GM12878 (cell line): ENCODE measurements around the gene NECAB3. TPM values are rescaled to one million over a fixed set of nuclear protein-coding genes. Genes with fewer than 3 reads are reported as not detected.
A peak's percentile ranks its signal among the peaks of the same experiment; 100 is the strongest.

Source experiments
- ATF7 ChIP-seq: fragments of 450-650 bp; IDR thresholded peaks from 2 replicates; pipeline ENCODE4 v1.6.1; 2016; ENCODE audit warnings: low read depth, mild to moderate bottlenecking
- EED ChIP-seq: sonication (generic); IDR thresholded peaks from 2 replicates; pipeline ENCODE4 v1.6.1; 2016; ENCODE audit warnings: antibody characterized with exemption, low read depth
- EZH2 ChIP-seq: IDR thresholded peaks from 2 replicates; pipeline ENCODE4 v1.6.1; 2012; ENCODE audit warnings: low read depth, mild to moderate bottlenecking, control low read depth, inconsistent platforms, low read length, borderline replicate concordance; ENCODE audit not compliant: control insufficient read depth
- FOXK2 ChIP-seq: fragments of 450-650 bp; IDR thresholded peaks from 2 replicates; pipeline ENCODE4 v1.6.1; 2017; ENCODE audit warnings: mild to moderate bottlenecking, moderate library complexity
- GABPA ChIP-seq: IDR thresholded peaks from 2 replicates; pipeline ENCODE4 v1.6.1; 2014; ENCODE audit warnings: antibody characterized with exemption, low read depth, mild to moderate bottlenecking, inconsistent platforms
- HCFC1 ChIP-seq: fragments of 150-350 bp; IDR thresholded peaks from 2 replicates; pipeline ENCODE4 v1.6.1; 2014; ENCODE audit warnings: low read length
- HDAC6 ChIP-seq: fragments of 200-600 bp; sonication (generic); IDR thresholded peaks from one replicate; pipeline ENCODE4 v1.8.0; 2017; ENCODE audit warnings: antibody characterized with exemption; ENCODE audit not compliant: unreplicated experiment
- HDGF ChIP-seq: fragments of 450-650 bp; IDR thresholded peaks from 2 replicates; pipeline ENCODE4 v1.6.1; 2016; ENCODE audit warnings: antibody characterized with exemption
- IKZF1 ChIP-seq: fragments of 450-650 bp; conservative IDR thresholded peaks from 2 replicates; pipeline ENCODE4 v1.6.1; 2017; ENCODE audit warnings: antibody characterized with exemption, mild to moderate bottlenecking
- JUNB ChIP-seq: IDR thresholded peaks from 2 replicates; pipeline ENCODE4 v1.6.1; 2016; ENCODE audit warnings: antibody characterized with exemption, mild to moderate bottlenecking
- NBN ChIP-seq: fragments of 450-650 bp; IDR thresholded peaks from 2 replicates; pipeline ENCODE4 v1.6.1; 2016
- NR2C1 ChIP-seq: fragments of 450-650 bp; IDR thresholded peaks from 2 replicates; pipeline ENCODE4 v1.6.1; 2017; ENCODE audit warnings: antibody characterized with exemption, mild to moderate bottlenecking, moderate library complexity
- PBX3 ChIP-seq: IDR thresholded peaks from 2 replicates; pipeline ENCODE4 v1.6.1; 2011; ENCODE audit warnings: mild to moderate bottlenecking, low read depth, low read length, moderate library complexity; ENCODE audit not compliant: insufficient replicate concordance
- RB1 ChIP-seq: fragments of 450-650 bp; formaldehyde crosslinking; IDR thresholded peaks from 2 replicates; pipeline ENCODE4 v1.6.1; 2017; ENCODE audit warnings: mild to moderate bottlenecking, borderline replicate concordance
- RCOR1 ChIP-seq: conservative IDR thresholded peaks from 2 replicates; pipeline ENCODE4 v1.6.1; 2012; ENCODE audit warnings: low read depth, low read length, improper control_type of control experiment
- SIN3A ChIP-seq: IDR thresholded peaks from 2 replicates; pipeline ENCODE4 v1.6.1; 2012; ENCODE audit warnings: low read depth, low read length, improper control_type of control experiment
- TARDBP ChIP-seq: IDR thresholded peaks from 2 replicates; pipeline ENCODE4 v1.6.1; 2016; ENCODE audit warnings: borderline replicate concordance
- TCF7 ChIP-seq: IDR thresholded peaks from 2 replicates; pipeline ENCODE4 v1.6.1; 2014; ENCODE audit warnings: antibody characterized with exemption, borderline replicate concordance
- ZBTB33 ChIP-seq: fragments of 450-650 bp; IDR thresholded peaks from 2 replicates; pipeline ENCODE4 v1.6.1; 2017; ENCODE audit warnings: mild to moderate bottlenecking
- ZBTB40 ChIP-seq: fragments of 450-650 bp; IDR thresholded peaks from 2 replicates; pipeline ENCODE4 v1.6.1; 2016; ENCODE audit warnings: mild to moderate bottlenecking, moderate library complexity, borderline replicate concordance
- ZNF217 ChIP-seq: fragments of 450-650 bp; IDR thresholded peaks from 2 replicates; pipeline ENCODE4 v1.6.1; 2017; ENCODE audit warnings: antibody characterized with exemption, mild to moderate bottlenecking
- ZNF622 ChIP-seq: fragments of 450-650 bp; IDR thresholded peaks from 2 replicates; pipeline ENCODE4 v1.6.1; 2017; ENCODE audit warnings: mild to moderate bottlenecking, inconsistent platforms
- polyA plus RNA-seq, 11 experiments: library from polyadenylated mRNA; depleted of rRNA in 4 of 11; unstranded in 6 of 11; stranded (reverse) in 5 of 11; fragments of >200 nt; fragmentation: Nextera tagmentation in 4 of 11; fragmentation: Illumina TruSeq in 1 of 11; extraction: Ambion mirVana in 4 of 11; extraction: Trizol in 1 of 11; gene quantifications; 1 replicate in 1 of 11; 2 replicates in 10 of 11; pipeline versions ENCODE4 v1.2.1 to v1.2.3, GENCODE V29; 2011 to 2016; ENCODE audit warnings: inconsistent platforms in 2 of 11, missing spikeins in 2 of 11, low read depth in 1 of 11
- total RNA-seq, 4 experiments: library from RNA; depleted of rRNA in 3 of 4; stranded (reverse); fragments of >200 nt in 3 of 4; fragmentation: Illumina TruSeq in 1 of 4; extraction: Trizol in 1 of 4; gene quantifications; 2 replicates each; pipeline versions ENCODE4 v1.2.1 to v1.2.3, GENCODE V29; 2013 to 2021
- TF ChIP-seq, protein P1 (sequence below): IDR thresholded peaks from 2 replicates; pipeline ENCODE4 v1.6.1; 2011; ENCODE audit warnings: borderline replicate concordance, low read depth, mild to moderate bottlenecking, moderate library complexity, mixed read lengths, low read length; ENCODE audit not compliant: insufficient read depth; ENCODE audit errors: extremely low read length

NECAB3 gene
- total and polyA plus RNA-seq, 10 of the 15 experiments (the other 5 are each of a cell fraction or from before 2014, with no cell fraction given): 0.21 to 17.0 (median 7.2) TPM

DNA sequence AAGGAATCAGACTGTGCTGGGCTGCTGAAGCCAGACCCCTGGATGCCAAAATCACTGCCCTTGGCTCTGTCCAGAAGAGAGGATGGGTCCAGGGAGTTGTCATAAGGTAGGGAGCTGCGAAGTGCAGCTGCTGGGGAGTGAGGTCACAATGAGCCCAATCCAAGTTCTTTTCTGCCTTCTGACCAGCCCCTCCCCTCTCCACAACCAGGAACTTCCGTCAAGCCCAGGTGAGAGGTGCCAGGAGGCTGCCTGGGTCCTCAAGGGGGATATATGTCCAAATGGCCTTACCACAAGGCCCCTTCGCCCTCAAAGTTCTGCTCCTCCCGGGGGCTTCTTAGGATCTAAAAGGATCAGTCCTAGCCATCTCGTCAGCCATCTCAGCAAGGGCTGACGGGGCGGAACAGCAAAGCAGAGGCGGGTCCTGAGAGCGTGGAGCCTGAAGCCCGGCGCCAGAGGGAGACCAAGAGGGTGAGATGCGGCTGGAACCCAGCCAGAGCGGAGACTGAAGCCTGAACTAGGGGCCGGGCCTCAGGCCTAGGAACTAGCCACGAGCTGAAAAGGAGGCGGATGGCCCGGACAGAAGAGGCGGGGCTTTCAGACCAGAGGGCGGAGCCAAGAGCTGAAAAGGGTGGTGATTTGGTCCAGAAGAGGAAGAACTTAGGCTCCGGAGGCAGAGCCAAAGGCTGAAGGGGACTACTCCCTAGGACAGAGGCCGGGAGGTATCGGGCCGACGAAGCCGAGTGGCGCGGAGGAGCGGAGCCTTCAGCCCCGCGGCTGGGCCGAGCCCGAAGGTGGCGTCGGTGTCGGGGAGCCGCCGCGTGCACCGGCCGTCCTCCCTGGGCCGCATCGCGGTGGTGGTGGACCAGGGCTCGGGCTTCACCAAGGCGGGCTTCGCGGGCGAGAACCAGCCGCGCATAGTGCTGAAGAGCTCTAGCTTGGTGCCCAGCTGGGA is 7.7 kb downstream of the NECAB3 start, which contains the start of gene ACTL10 (continued):
- no peak for TF ChIP-seq ZBTB33
- TF ChIP-seq ZNF622: no peak
- TF ChIP-seq HDGF: peak; percentile 80
- TF ChIP-seq RB1: peak; percentile 60; the same call in 1 of the 2 replicates
- no peak for TF ChIP-seq IKZF1
- TF ChIP-seq ATF7: no peak
- no peak for TF ChIP-seq TARDBP
- no peak; the same call in 1 of the 2 replicates for TF ChIP-seq RCOR1
- TF ChIP-seq, protein P1, sequence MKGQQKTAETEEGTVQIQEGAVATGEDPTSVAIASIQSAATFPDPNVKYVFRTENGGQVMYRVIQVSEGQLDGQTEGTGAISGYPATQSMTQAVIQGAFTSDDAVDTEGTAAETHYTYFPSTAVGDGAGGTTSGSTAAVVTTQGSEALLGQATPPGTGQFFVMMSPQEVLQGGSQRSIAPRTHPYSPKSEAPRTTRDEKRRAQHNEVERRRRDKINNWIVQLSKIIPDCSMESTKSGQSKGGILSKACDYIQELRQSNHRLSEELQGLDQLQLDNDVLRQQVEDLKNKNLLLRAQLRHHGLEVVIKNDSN: no peak
- TF ChIP-seq EED: peak; percentile 60
- no peak for TF ChIP-seq EZH2
- no peak for TF ChIP-seq PBX3
- no peak for TF ChIP-seq TCF7
- TF ChIP-seq ZBTB40: no peak
- no peak for TF ChIP-seq FOXK2
- TF ChIP-seq SIN3A: no peak
- no peak for TF ChIP-seq NR2C1
- peak; percentile 52; the same call in 1 of the 2 replicates for TF ChIP-seq NBN
- no peak for TF ChIP-seq HCFC1
- TF ChIP-seq GABPA: no peak
- TF ChIP-seq JUNB: no peak
- no peak for TF ChIP-seq HDAC6
- TF ChIP-seq ZNF217: no peak
